Activated naive CD4-positive, alpha-beta T cell treated with anti-CD3 and anti-CD28 coated beads, Interleukin-2, amount 50 U/mL, for 72 hours (primary cell): ENCODE data around the gene E4F1. TPM values are rescaled to one million over a fixed set of nuclear protein-coding genes. Genes with fewer than 3 reads are reported as not detected.

Experiments
- ATAC-seq, 2 donors: fragments of 150-1000 bp; cut with Tn5 transposase; 2 replicates each; pipeline ENCODE4 v1.10.0; 2021; ENCODE audit warnings: mild to moderate bottlenecking in 2 of 2, moderate library complexity in 2 of 2
- DNase-seq, 2 donors: peaks; one replicate each; pipeline ENCODE4 v3.0.0; 2021 to 2022; ENCODE audit warnings: low spot score in 2 of 2
- H3K27ac Mint-ChIP-seq, 2 donors: one replicate each; pipeline ENCODE4 v1.8.0; 2022; ENCODE audit warnings: mild to moderate bottlenecking in 2 of 2, mixed read lengths in 2 of 2
- H3K36me3 Mint-ChIP-seq, 2 donors: one replicate each; pipeline ENCODE4 v1.8.0; 2022; ENCODE audit warnings: mixed read lengths in 2 of 2
- H3K9me3 Mint-ChIP-seq, 2 donors: one replicate each; pipeline ENCODE4 v1.8.0; 2022; ENCODE audit warnings: mixed read lengths in 2 of 2
- total RNA-seq, 2 donors: library from RNA; stranded (reverse); gene quantifications; one replicate each; pipeline ENCODE4 v1.2.3, GENCODE V29; 2022

Gene E4F1, protein sequence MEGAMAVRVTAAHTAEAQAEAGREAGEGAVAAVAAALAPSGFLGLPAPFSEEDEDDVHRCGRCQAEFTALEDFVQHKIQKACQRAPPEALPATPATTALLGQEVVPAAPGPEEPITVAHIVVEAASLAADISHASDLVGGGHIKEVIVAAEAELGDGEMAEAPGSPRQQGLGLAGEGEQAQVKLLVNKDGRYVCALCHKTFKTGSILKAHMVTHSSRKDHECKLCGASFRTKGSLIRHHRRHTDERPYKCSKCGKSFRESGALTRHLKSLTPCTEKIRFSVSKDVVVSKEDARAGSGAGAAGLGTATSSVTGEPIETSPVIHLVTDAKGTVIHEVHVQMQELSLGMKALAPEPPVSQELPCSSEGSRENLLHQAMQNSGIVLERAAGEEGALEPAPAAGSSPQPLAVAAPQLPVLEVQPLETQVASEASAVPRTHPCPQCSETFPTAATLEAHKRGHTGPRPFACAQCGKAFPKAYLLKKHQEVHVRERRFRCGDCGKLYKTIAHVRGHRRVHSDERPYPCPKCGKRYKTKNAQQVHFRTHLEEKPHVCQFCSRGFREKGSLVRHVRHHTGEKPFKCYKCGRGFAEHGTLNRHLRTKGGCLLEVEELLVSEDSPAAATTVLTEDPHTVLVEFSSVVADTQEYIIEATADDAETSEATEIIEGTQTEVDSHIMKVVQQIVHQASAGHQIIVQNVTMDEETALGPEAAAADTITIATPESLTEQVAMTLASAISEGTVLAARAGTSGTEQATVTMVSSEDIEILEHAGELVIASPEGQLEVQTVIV
- total RNA-seq = 10 to 100 TPM; 19.0 to 22.5 TPM

- Mint-ChIP-seq H3K36me3 (no peaks in the 10 kb centered on the region), H3K27ac (peak within 1 kb of the TSS; percentile 80 to 81), H3K9me3 (no peaks in the 10 kb centered on the region)
- DNase-seq = peak; percentile 99
- ATAC-seq = peak; percentile 98 to 99
These were observed at the start of gene E4F1 for GRCh38 chr16:2223221-2223941. E4F1 (plus strand) TSS chr16:2223591; CDS start chr16:2223614, 23 bp downstream.

DNA sequence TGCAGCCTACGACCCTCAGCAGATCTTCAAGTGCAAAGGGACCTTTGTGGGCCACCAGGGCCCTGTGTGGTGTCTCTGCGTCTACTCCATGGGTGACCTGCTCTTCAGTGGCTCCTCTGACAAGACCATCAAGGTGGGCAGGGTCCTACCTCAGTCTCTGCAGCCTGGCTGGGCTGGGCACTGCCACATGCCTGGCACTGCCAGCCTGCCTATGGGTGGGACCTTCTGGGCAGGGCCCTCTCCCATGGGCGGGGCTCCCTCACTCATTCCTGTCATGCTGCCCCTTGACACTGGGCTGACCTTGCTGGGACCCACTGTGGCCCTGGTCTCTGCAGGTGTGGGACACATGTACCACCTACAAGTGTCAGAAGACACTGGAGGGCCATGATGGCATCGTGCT, 49.5 kb upstream of the E4F1 start:
- no peaks in the 10 kb centered on the region for H3K36me3 Mint-ChIP-seq
- no peaks in the 10 kb centered on the region for H3K9me3 Mint-ChIP-seq
- ATAC-seq (no peak), DNase-seq (no peak)
- peak overlapping the region in 1 of 2 donors; percentile 14 for H3K27ac Mint-ChIP-seq

GRCh38 chr16:2174396-2175131, 48.8 kb upstream of the E4F1 start:
- Mint-ChIP-seq H3K27ac (no peak overlapping the region), H3K9me3 (no peaks in the 10 kb centered on the region)
- no peak for DNase-seq

GRCh38 chr16:2175454-2175853, 47.9 kb upstream of the E4F1 start:
- Mint-ChIP-seq H3K9me3 (no peaks in the 10 kb centered on the region), H3K27ac (no peak overlapping the region), H3K36me3 (no peaks in the 10 kb centered on the region)
- ATAC-seq = no peak
- DNase-seq = no peak

More at GRCh38 chr16:2174396-2175131, 48.8 kb upstream of the E4F1 start:
- no peaks in the 10 kb centered on the region for H3K36me3 Mint-ChIP-seq
- no peak for ATAC-seq

GRCh38 chr16:2176047-2176446, 47.3 kb upstream of the E4F1 start:
- Mint-ChIP-seq H3K9me3 (no peaks in the 10 kb centered on the region), H3K36me3 (no peaks in the 10 kb centered on the region), H3K27ac (no peak overlapping the region)
- no peak for DNase-seq
- ATAC-seq = no peak

DNA sequence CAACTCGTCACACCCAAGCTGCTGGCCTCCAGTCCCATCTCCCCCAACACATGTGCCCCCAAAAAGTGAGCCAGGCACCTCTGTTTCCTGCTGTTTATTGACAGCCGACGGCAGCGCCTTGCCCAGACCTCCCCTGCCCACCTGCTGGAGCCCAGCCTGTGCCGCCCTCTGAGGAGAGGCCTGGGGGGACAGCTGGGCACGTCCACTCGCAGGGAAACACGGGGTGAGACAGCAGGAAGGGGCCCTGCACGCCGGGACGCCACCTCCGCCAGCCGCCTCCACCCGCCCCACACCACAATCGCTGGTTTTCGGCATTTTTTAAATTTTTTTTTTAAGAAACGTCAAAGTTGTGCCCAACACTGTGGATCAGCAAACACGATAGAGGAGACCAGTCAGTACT, 46.3 kb upstream of the E4F1 start:
- Mint-ChIP-seq H3K36me3 (no peaks in the 10 kb centered on the region), H3K9me3 (no peaks in the 10 kb centered on the region), H3K27ac (no peak overlapping the region)
- ATAC-seq = no peak
- DNase-seq = no peak

GRCh38 chr16:2177561-2177960, 45.8 kb upstream of the E4F1 start:
- Mint-ChIP-seq H3K36me3 (no peaks in the 10 kb centered on the region), H3K9me3 (no peaks in the 10 kb centered on the region), H3K27ac (no peak overlapping the region)
- DNase-seq = no peak
- no peak for ATAC-seq

DNA sequence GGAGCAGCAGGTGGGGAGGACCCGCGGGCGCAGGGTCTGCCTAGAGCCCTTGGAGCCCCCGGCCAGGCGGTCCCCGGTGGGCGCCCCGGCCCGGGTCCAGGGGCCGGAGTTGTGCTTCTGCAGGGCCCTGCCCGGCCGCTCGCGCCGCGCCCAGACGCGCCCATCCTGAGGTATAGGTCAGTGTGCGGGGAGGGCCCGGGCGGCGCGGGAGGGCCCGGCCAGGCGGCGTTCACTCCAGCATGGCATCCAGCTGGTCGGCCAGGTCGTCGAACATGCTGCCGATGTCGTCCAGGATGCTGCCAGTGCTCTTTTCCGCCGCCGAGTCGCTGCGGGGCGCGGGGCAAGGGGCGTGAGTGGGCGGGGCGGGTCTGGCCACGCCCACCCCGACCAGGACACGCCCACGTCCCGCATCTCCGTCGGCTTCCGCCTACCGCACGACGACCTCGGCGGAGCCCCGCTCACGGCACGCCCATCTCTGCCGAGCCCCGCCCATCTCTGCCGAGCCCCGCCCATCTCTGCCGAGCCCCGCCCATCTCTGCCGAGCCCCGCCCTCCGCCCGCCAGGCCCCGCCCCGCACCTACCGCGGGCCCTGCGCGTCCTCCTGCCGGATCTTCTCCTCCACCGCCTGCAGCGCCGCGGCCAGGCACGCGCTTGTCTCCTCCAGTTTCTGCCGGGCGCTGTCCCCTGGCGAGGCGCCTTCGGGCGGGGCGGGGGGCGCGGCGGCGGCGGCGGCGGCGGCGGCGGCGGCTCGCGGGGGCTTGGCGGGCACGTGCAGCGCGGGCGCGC, 44.9 kb upstream of the E4F1 start:
- Mint-ChIP-seq H3K27ac (no peak overlapping the region), H3K9me3 (no peaks in the 10 kb centered on the region), H3K36me3 (no peaks in the 10 kb centered on the region)
- DNase-seq (peak in 1 of 2 donors; percentile 31), ATAC-seq (peak; percentile 27 to 63)

GRCh38 chr16:2179107-2179501, 44.3 kb upstream of the E4F1 start:
- ATAC-seq (no peak), DNase-seq (no peak)
- Mint-ChIP-seq H3K36me3 (no peaks in the 10 kb centered on the region), H3K9me3 (no peaks in the 10 kb centered on the region), H3K27ac (no peak overlapping the region)

- ATAC-seq = no peak
- H3K9me3 Mint-ChIP-seq = no peaks in the 10 kb centered on the region
- no peak overlapping the region for H3K27ac Mint-ChIP-seq
- no peaks in the 10 kb centered on the region for H3K36me3 Mint-ChIP-seq
- no peak for DNase-seq
These were observed 43.8 kb upstream of the E4F1 start for GRCh38 chr16:2179576-2179975.

DNA sequence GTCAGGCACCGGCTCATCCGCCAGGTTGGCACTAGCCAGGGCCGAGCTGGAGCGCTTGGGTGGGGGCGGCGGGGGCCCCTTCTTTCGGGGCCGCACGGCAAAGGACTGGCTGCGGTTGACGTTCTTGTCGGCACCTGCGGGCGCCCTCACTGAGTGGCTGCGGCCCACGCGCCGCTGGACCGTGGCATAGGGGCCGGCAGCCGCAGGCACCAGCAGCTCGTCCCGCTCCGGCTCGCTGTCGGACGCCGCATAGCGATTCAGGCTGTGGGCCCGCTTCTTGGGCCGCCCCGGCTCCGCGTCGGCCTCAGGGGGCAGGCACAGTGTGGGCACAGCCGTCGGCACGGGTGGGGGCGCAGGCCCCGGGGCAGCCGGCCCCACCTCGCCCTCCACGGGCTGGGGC, 42.9 kb upstream of the E4F1 start:
- no peak for ATAC-seq
- DNase-seq = no peak
- Mint-ChIP-seq H3K36me3 (no peaks in the 10 kb centered on the region), H3K27ac (no peak overlapping the region), H3K9me3 (no peaks in the 10 kb centered on the region)

DNA sequence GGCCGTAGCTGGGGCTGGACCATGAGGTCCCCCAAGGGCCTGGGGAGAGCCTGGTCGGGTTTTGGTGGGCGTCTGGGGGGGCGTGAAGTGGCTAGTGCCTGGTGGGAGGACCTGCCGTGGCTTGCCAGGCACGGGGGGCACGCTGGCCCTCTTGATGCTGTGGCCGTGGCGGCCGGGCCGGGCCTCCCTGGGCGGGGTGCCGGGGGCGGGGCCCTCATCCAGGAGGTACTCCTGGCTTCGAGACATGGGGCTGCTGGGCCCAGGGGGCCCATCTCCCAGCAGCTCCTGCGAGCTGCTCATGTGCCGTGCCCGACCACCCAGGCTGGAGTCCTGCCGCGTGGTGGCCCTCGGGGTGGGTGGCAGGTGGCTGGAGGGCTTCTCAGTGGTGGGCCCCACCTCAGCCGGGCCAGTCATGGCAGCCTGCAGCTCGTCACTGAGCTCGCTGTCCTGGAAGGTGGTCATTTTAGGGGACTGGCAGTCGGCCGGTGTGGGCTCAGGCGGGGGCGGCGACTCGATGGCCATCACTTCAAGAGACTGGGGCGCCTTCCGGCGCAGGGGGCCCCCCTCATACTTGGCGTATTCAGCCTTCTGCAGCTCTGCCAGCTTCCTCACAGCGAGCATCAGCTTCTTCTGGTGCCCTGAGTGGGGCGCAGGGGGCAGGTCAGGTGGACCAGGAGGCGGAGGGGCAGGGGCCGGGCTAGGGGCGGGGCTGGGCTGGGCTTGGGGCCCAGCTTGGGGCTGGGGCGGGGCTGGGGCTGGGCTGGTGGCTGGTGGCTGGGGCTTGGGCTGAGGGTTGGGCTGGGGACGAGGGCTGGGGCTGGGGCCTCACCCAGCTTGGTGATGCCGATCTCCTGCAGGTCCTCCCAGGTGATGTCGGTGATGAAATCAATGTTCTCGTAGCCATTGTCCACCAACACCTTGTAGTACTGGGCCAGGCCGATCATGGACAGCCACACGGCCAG, 42.1 kb upstream of the E4F1 start:
- DNase-seq = no peak
- no peak for ATAC-seq
- Mint-ChIP-seq H3K27ac (no peak overlapping the region), H3K9me3 (no peaks in the 10 kb centered on the region), H3K36me3 (no peaks in the 10 kb centered on the region)

GRCh38 chr16:2181952-2182351, 41.4 kb upstream of the E4F1 start:
- ATAC-seq = no peak
- DNase-seq = no peak
- H3K36me3 Mint-ChIP-seq = no peaks in the 10 kb centered on the region
- peak overlapping the region in 1 of 2 donors; percentile 56 for H3K27ac Mint-ChIP-seq
- H3K9me3 Mint-ChIP-seq = no peaks in the 10 kb centered on the region

DNA sequence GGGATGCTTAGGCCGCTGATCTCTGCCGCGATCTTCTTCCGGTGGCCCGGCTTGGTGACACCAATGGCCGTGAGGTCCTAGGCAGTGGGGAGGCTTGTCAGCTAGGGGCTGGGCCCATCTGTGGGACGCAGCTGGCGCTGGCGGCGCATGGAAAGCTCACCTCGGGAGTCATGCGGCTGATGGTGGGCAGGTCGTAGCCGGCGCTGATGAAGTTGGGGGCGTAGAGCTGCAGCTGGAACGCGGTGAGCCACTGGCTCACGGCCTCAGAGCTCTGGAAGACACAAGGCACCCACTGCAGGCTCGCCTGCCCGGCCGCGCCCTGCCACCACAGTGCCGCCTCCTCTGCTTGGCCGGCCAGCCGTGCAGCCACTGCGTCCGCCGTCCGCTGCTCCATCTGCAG, 39.7 kb upstream of the E4F1 start:
- no peak for DNase-seq
- no peak for ATAC-seq
- Mint-ChIP-seq H3K27ac (no peak overlapping the region), H3K9me3 (no peaks in the 10 kb centered on the region), H3K36me3 (no peaks in the 10 kb centered on the region)

DNA sequence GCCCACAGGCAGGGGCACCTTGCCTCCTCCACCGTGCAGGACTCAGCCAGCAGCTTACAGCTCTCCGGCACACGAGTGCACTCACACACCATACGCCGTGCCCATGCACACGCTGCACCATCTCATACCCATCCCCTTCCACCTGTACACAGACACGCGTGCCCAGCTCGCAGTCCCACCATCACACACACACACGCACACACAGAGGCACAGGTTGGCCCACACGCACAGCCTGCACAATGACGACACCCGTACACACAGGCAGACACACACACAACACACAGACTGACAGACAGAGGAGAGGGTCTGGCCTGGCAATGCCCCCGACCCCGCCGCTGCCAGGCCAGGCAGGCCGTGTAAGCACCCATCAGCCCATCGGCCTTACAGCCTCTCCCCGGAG, 39.0 kb upstream of the E4F1 start:
- DNase-seq (no peak), ATAC-seq (no peak)
- Mint-ChIP-seq H3K27ac (no peak overlapping the region), H3K36me3 (no peaks in the 10 kb centered on the region), H3K9me3 (no peaks in the 10 kb centered on the region)
